HG02885 (cell line): Measurements from ENCODE around the gene RGS7BP.
"Not testable (repeated sequence)": the region's sequence is repeated elsewhere in the genome, so short reads cannot be mapped to it uniquely, and the experiment has no call there.

ENCODE experiments used
- ATAC-seq: cut with Tn5 transposase; IDR thresholded peaks from one replicate; pipeline ENCODE4 v1.9.1; 2021; ENCODE audit warnings: mild to moderate bottlenecking; ENCODE audit not compliant: unreplicated experiment, poor library complexity

RGS7BP gene

DNA sequence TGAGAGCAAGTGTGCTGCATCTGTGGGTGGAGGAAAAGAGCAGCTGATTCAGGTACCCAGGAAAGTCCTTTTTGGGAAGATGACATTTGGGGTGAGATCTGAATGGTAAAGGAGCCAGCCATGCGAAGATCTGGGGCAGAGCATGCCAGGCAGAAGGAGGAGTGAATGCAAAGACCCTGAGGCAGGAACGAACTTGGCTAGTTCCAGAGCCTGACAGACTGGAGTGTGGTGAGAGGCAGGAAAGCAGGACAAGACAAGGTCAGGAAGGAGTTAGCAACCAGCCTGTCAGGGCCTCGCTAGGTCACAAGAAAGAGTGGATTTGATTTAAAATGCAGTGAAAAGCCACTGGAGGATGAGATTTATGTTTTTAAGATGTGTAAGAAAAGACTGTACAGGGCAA, 28.2 kb downstream of the RGS7BP start:
- ATAC-seq: no peak

DNA sequence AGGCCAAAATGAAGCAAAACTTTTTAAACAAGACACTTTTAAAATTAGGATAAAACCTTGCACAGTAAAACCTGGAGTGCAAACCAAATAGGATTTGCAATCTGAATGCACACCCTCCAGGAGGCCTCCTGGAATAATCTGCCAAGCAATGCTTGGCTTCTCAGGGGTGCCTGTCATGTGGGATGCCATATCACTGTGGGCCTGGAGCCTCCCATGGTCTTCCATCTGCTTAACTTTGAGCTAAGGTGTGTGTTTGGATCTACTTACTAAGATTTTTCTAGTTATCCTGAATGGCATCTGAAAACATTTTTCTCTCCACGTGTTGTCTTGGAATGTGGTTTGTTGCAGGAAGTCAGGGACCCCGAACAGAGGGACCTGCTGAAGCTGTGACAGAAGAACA, 52.1 kb downstream of the RGS7BP start:
- no peak for ATAC-seq

DNA sequence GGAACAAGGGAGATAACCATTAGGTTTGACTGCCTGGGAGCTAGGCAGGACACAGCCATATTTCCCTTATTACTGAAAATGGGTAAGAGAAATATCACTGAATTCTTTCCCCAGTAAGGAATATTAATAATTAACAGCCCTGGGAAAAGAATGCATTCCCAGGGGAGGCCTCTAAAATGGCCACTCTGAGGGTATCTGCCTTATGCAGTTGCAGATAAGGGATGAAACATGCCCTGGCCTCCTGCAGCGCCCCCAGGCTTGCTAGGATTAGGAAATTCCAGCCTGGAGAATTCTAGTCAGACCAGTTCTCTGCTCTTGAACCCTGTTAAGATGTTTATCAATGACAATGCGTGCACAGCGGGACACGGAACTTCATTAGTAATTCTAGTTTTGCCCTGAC, 52.8 kb downstream of the RGS7BP start:
- not testable (repeated sequence) for ATAC-seq

DNA sequence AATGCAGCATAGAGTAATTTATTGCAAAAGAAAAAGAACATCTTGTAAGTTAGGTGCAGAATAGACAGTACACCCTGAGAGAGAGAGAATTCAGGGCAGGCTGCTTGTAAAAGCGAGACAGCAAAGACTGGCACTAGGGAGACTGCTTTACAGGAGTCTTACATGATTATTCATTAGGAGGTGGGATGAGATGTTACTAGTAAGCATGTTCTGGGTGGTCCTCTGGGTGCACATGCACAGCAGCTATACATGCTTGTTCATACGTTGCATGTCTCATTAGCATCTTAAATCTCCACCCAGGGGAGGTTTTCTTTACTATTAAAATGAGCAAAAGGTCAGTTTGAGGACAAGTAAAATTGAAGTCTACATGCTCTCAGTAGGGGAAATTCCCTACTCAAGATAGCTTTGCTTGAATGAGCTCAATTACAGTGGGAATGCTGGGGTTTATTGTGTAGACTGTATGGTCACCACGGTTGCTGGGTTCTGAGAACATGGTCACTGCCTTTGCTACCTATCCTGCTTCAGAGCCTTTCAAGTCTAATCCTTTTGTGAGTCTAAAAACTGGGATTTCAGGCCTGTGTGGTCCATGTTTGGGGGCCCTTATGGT, 60.6 kb downstream of the RGS7BP start:
- no peak for ATAC-seq

DNA sequence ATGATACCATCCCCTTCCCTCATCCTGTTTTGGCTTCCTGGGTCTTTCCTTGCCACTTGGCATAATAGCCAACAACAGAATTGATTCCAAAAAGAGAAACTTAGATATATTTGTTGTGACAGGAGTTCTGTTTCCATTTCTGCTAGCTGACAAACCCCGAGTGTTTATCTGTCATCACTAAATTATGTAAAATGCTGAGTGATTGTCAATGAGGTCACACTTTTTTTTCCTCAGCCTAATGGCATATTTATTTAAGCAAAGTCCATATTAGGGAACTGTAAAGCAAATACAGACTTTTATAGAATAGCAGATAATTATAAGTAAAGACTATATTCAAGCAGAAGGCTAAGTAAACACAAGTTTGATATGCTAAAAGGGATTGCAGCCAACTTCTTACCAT, 64.0 kb downstream of the RGS7BP start:
- no peak for ATAC-seq

DNA sequence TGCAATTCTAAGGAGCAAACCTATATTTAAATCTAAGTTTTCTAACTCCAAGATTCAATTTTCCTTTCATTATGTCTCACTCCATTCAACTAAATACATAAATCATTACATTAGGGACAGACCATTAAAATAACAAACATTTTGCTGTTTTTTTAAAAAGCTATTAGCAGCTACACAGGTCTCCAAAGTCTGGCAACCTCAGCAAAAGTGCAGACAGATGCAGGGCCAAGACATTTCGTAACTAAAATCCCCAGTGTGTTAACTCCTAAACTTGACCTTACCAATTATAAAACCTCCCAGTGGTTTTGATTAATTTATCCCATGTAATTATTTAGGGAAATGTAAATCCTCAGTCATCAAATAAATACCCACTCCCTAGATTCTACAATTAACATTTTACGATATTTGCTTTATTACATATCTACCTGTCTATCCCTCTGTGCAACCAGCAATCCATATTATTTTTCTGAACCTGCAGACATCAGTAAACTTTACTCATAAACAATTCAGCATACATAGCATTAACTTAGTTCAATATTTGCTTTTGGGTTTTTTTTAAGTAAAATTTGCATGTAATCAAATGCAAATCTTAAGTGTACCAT, 64.7 kb downstream of the RGS7BP start:
- ATAC-seq: no peak

GRCh38 chr5:64575561-64575960, 69.7 kb downstream of the RGS7BP start:
- no peak for ATAC-seq

GRCh38 chr5:64576250-64576649, 70.4 kb downstream of the RGS7BP start:
- ATAC-seq: no peak

DNA sequence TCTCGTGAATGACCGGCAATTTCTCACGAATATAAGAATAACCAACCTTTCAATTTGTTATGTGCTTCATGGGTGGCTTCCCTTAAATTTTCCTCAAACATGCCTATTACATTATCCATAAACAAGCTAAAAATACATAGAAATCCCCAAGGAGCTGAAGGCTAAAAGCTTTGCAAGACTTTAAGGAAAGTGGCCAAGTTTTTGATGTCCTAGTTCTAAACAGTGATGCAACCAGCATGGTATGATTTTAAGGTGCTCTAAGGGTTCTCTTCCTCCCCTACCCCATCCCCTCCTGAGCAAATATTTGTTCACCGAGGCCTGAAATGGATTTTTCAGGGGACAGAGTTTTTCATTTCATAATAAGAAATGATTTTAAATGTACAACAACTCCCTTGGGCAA, 79.8 kb downstream of the RGS7BP start:
- ATAC-seq: no peak

- ATAC-seq: no peak
These were observed 81.6 kb downstream of the RGS7BP start for GRCh38 chr5:64587370-64587769.

GRCh38 chr5:64592730-64593341, 87.0 kb downstream of the RGS7BP start:
- no peak for ATAC-seq

DNA sequence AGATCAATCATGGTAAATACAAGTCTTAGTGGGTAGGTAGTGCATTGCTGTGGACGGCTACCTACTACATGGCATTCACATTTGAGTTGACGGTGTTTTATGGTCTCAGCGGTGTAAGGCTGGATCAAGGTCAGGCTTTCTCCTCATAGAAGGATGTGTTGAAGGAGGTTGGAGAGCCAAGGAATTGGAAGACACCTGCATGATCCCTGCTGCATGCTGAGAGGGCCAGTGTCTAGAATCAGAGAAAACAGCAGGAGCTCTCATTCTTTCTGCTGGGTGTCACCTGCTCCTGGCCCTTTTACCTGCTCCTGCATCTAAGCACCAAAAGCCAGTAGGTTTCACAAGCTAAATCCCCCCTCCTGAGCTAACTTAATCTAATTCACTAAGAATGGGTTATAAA, 88.2 kb downstream of the RGS7BP start:
- ATAC-seq: no peak

DNA sequence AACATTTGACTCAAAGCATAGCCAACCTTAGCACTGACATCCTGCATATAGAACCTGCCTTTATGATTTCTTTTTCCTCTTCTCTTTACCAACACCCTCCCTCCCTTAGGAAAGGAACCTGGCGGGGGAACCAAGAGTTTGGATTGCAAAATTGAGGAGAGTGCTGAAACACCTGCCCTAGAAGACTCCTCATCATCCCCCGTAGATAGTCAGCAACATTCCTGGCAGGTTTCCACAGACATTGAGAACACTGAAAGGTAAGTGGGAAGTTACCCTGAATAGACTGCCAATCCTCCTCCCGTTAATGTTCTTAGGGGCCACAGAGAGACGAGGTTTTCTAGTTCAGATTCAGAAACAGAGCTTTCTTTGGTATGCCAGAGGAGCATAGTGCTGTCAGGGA, 88.8 kb downstream of the RGS7BP start:
- no peak for ATAC-seq

DNA sequence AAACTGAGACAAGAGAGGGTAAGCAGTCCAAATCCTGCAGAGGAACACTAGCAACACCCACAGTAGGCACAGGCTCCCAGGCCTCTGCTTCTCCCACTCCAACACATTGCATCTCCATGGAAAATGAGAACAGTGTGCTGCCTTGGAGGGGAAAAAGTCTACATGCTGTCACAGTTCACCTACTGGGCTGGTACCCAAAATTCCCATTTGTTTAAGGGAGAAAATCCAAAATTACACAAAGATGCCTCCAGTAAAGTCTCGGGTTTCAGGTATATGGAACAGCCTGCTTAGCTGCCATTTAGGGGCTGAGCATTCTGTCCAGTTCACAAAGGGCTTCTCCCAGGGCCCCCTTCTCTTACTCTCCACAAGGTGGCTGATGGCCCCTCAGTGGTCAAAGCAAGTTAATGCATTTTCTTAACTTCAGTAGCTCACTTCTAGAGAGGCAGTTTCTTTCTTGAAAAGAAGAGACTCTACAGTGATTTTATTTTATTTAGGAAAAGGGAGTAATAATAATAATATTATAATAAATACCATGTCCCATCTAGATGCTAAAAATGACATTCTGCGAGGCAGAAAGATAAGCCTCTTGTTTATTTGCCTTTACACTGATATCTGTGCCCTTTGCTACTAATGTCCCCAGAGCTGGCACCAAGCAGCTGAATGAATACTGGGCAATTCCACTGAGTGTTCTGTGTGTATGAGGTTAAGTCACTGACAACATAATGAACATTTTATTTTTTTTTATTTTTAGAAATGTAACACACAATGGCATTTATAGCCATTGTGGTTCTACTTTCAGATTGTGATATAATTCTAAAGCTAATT, 89.4 kb downstream of the RGS7BP start:
- ATAC-seq: no peak

- ATAC-seq: no peak
These were observed 93.4 kb downstream of the RGS7BP start for GRCh38 chr5:64599226-64599625.

DNA sequence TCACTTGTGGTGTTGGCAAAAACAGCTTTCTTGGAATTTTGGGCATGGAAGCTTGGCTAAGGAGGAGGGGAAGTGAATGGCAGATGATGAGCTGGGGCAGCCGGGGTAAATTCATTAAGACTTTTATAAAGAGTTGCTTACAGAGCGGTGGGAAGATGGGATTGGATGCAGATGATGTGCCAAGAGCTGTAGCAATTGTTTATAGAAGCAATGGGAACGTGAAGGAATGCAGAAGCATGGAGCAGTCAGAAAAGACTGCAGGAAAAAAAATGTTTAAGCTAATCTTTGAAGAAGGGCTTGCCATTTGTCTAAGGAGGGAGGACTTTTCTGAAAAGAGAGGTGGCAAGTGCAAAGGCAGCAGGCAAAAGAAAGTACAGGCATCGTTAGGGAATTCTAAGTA, 97.9 kb downstream of the RGS7BP start:
- no peak for ATAC-seq

GRCh38 chr5:64606926-64607325, 101.1 kb downstream of the RGS7BP start:
- ATAC-seq: no peak

DNA sequence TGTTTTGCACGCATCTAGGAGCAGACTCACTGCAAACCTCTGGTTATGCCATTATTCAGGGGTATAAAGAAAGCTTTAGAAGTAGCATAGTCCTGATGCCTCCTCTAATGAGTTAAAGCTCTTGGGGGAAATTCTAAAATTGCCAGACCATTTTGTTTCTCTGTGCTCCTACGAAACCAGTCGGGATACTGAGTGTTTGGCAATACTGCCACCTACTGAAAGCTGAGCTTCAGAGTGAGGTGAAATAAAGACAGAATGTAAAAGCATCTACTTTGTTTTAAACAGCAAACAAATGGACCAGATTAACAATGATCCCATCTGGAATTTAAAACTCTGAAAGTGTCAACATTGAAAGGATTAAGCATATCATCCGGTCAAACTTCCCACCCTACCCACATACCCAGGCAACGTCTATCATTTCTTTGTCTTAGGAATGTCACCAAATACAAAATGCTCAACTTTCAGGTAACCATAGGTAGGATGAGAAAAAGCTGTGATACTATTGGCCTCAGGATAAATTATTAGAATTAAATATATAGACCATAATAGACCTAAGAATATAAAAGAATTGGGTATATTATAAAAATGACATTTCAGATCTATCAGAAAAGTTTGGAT, 106.6 kb downstream of the RGS7BP start:
- ATAC-seq: peak; percentile 76

DNA sequence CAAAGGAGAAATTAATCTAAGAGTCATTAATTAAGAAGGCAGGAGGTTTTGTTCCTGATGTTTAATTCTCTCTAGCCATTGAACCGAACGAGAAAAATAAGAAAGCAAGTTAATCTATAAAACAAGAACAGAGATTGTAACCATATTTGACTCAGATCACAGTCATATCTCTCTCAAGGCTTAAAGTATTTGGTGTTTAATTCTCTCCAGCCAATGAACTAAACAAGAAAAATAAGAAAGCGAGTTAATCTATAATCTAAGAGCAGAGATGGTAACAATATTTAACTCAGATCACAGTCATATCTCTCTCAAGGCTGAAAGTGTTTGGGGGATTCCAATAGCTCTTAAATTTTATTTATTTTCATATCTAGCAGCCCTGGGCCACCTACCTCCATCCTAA, 110.1 kb downstream of the RGS7BP start:
- no peak for ATAC-seq

DNA sequence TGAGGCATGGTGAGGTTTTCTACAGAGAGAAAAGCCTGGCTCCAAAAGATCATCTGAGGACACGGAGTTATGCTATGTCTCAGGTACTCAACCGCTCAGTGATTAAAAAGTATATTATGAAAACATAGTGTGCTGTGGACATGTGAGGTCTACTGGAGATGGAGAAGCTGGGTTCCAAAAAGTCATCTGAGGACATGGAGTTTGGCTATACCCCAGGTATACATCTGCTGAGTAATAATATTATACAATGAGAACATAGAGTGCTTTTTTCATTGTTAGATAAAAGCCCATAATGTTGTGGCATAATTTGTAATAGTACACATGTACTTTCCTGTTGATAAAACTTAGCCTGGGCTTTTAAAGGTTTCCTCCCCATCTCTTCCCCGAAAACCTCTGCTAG, 113.8 kb downstream of the RGS7BP start:
- ATAC-seq: no peak

- ATAC-seq: no peak
These were observed 117.2 kb downstream of the RGS7BP start for GRCh38 chr5:64622991-64623390.
